A549 (cell line): ENCODE measurements around the gene CRYBB3.

Experiments used
- CBX2 ChIP-seq: fragments of 200-600 bp; sonication (generic); IDR thresholded peaks from 2 replicates; pipeline ENCODE4 v1.6.1; 2016; ENCODE audit warnings: low read depth, mild to moderate bottlenecking, borderline replicate concordance
- CHD4 ChIP-seq: fragments of 200-600 bp; sonication (generic); IDR thresholded peaks from 2 replicates; pipeline ENCODE4 v1.6.1; 2016; ENCODE audit warnings: antibody characterized with exemption, mild to moderate bottlenecking, borderline replicate concordance
- CTCF ChIP-seq: fragments of >200 bp; sonication (Bioruptor Twin); formaldehyde crosslinking; IDR thresholded peaks from 3 replicates; pipeline ENCODE4 v1.5.1; 2016
- EP300 ChIP-seq, 2 experiments: fragments of >200 bp; sonication (Bioruptor Twin); formaldehyde crosslinking; IDR thresholded peaks; 2 replicates in 1 of 2; 3 replicates in 1 of 2; pipeline ENCODE4 v1.6.1; 2016 to 2017
- USF2 ChIP-seq: fragments of 450-650 bp; IDR thresholded peaks from 2 replicates; pipeline ENCODE4 v1.6.1; 2014; ENCODE audit warnings: antibody characterized with exemption
- ZFP36 ChIP-seq: fragments of 450-650 bp; IDR thresholded peaks from 2 replicates; pipeline ENCODE4 v1.6.1; 2014; ENCODE audit warnings: borderline replicate concordance; ENCODE audit not compliant: partially characterized antibody
- TF ChIP-seq, protein P1 (sequence below): fragments of >200 bp; sonication (Bioruptor Twin); formaldehyde crosslinking; IDR thresholded peaks from 3 replicates; pipeline ENCODE4 v1.6.1; 2016

DNA sequence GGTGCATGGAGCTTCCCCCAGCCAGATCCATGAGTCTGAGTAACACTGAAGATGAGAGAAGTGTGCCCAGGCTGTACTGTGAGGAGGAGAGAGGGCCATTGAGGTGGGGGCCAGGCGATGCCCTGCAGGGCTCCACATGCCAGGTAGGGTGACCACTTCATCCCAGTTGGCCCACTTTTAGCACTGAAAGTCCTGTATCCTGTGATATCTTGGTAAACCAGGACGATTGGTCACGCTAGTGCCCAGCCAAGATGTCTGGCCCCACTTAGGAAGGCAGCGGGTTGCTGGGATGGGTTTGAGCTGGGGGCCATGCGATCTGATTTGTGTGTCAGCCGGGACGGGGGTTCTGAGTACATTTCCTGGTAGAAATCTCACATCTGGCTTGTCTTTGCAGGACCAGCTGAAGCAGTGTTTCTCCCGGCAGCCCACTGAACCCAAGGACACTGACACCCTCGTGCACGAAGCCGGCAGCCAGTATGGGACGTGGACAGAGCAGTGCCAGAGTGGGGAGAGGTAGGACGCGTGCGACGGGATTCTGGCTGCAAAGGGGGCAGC lies 29.2 kb upstream of the CRYBB3 start:
- no peak for TF ChIP-seq USF2
- no peak for TF ChIP-seq CTCF
- TF ChIP-seq EP300 (IDR thresholded peaks at IDR 0.05): no peak
- TF ChIP-seq ZFP36: no peak
- TF ChIP-seq, protein P1, sequence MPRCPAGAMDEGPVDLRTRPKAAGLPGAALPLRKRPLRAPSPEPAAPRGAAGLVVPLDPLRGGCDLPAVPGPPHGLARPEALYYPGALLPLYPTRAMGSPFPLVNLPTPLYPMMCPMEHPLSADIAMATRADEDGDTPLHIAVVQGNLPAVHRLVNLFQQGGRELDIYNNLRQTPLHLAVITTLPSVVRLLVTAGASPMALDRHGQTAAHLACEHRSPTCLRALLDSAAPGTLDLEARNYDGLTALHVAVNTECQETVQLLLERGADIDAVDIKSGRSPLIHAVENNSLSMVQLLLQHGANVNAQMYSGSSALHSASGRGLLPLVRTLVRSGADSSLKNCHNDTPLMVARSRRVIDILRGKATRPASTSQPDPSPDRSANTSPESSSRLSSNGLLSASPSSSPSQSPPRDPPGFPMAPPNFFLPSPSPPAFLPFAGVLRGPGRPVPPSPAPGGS: no peak
- TF ChIP-seq CHD4: no peak
- no peak for TF ChIP-seq CBX2
